D721Med (cell line): ENCODE results near the gene CMIP.

Experiments used
- DNase-seq: peaks from one replicate; pipeline ENCODE4 v3.0.0; 2011; ENCODE audit warnings: low spot score; ENCODE audit not compliant: insufficient read length
- FAIRE-seq: peaks from 2 replicates; lab custom pipeline; 2011; peaks lifted over from hg19 to GRCh38; lab: Jason Lieb, UNC
- CTCF ChIP-seq: IDR thresholded peaks from 2 replicates; pipeline ENCODE4 v1.5.1; 2012; ENCODE audit warnings: mild to moderate bottlenecking, control low read depth; ENCODE audit not compliant: insufficient read depth; ENCODE audit errors: missing control alignments

The CMIP gene

GRCh38 chr16:81556715-81557284 lies 112.2 kb downstream of the CMIP start:
- no peak for DNase-seq
- FAIRE-seq, result no peak
- no peak for TF ChIP-seq CTCF

GRCh38 chr16:81558077-81558443 lies 113.5 kb downstream of the CMIP start:
- FAIRE-seq (no peak), DNase-seq (no peak)
- no peak for TF ChIP-seq CTCF

- no peak for FAIRE-seq
- no peak for DNase-seq
- no peak for TF ChIP-seq CTCF
These were observed 114.0 kb downstream of the CMIP start for GRCh38 chr16:81558444-81559175.

- no peak for TF ChIP-seq CTCF
- FAIRE-seq, result no peak
- no peak for DNase-seq
These were observed 116.5 kb downstream of the CMIP start for GRCh38 chr16:81560979-81561657.

GRCh38 chr16:81562174-81562849 lies 117.7 kb downstream of the CMIP start:
- no peak for DNase-seq
- no peak for FAIRE-seq
- no peak for TF ChIP-seq CTCF

- DNase-seq, result no peak
- no peak for FAIRE-seq
- no peak for TF ChIP-seq CTCF
These were observed 118.3 kb downstream of the CMIP start for GRCh38 chr16:81562926-81563325.
